Measurements from ENCODE around the gene TBXA2R.

The TBXA2R gene

GRCh38 chr19:3645726-3646125 lies 39.1 kb upstream of the TBXA2R start:
- H3K27me3 ChIP-seq = no peaks in the 10 kb centered on the region
- intact Hi-C loops (cut with DNase I; ENCODE audit: low total_unique reads) = no loop called here
- H3K9me3 ChIP-seq = no peaks in the 10 kb centered on the region
- peak overlapping the region; percentile 5 to 18 for H3K27ac ChIP-seq
- no peak overlapping the region for H3K4me3 ChIP-seq
- no peak for TF ChIP-seq CTCF (IDR thresholded peaks at IDR 0.05)
- peaks cover 0 to 14% (median 4%) of the 10 kb centered on the region in 4 donors for H3K4me1 ChIP-seq
- peaks cover 39 to 92% (median 83%) of the 10 kb centered on the region in 3 donors for H3K36me3 ChIP-seq
- no peak for DNase-seq

GRCh38 chr19:3645067-3645396 lies 38.4 kb upstream of the TBXA2R start:
- no peak overlapping the region for H3K4me3 ChIP-seq
- H3K4me1 ChIP-seq = peaks cover 0 to 14% (median 4%) of the 10 kb centered on the region in 4 donors
- no peak for DNase-seq
- H3K9me3 ChIP-seq = no peaks in the 10 kb centered on the region
- no peak for TF ChIP-seq CTCF (IDR thresholded peaks at IDR 0.05)
- peak overlapping the region; percentile 5 to 18 for H3K27ac ChIP-seq
- peaks cover 38 to 92% (median 82%) of the 10 kb centered on the region in 3 donors for H3K36me3 ChIP-seq
- intact Hi-C loops (cut with DNase I; ENCODE audit: low total_unique reads) = no loop called here
- no peaks in the 10 kb centered on the region for H3K27me3 ChIP-seq

GRCh38 chr19:3644351-3645066 lies 37.8 kb upstream of the TBXA2R start:
- H3K27ac ChIP-seq = peak overlapping the region in 1 of 2 donors; percentile 5

GRCh38 chr19:3643674-3644313 lies 37.1 kb upstream of the TBXA2R start:
- Histone ChIP-seq H3K27me3 (no peaks in the 10 kb centered on the region), H3K4me1 (peaks cover 0 to 14% (median 4%) of the 10 kb centered on the region in 4 donors), H3K36me3 (peaks cover 48 to 100% (median 93%) of the 10 kb centered on the region in 3 donors), H3K4me3 (no peak overlapping the region), H3K27ac (no peak overlapping the region), H3K9me3 (no peaks in the 10 kb centered on the region)
- TF ChIP-seq CTCF (IDR thresholded peaks at IDR 0.05) = no peak
- DNase-seq = no peak
- intact Hi-C loops (cut with DNase I; ENCODE audit: low total_unique reads) = no loop called here

More at GRCh38 chr19:3644351-3645066, 37.8 kb upstream of the TBXA2R start:
- Histone ChIP-seq H3K9me3 (no peaks in the 10 kb centered on the region), H3K36me3 (peaks cover 41 to 93% (median 86%) of the 10 kb centered on the region in 3 donors), H3K4me1 (peaks cover 0 to 14% (median 4%) of the 10 kb centered on the region in 4 donors), H3K4me3 (no peak overlapping the region), H3K27me3 (no peaks in the 10 kb centered on the region)
- no peak for DNase-seq
- intact Hi-C loops (cut with DNase I; ENCODE audit: low total_unique reads) = no loop called here
- no peak for TF ChIP-seq CTCF (IDR thresholded peaks at IDR 0.05)

GRCh38 chr19:3642987-3643673 lies 36.5 kb upstream of the TBXA2R start:
- no peak for DNase-seq
- H3K4me3 ChIP-seq = no peak overlapping the region
- no peaks in the 10 kb centered on the region for H3K9me3 ChIP-seq
- intact Hi-C loops (cut with DNase I; ENCODE audit: low total_unique reads) = no loop called here
- H3K36me3 ChIP-seq = peaks cover 55 to 100% (median 93%) of the 10 kb centered on the region in 3 donors
- no peak overlapping the region for H3K27ac ChIP-seq
- peaks cover 0 to 14% (median 4%) of the 10 kb centered on the region in 4 donors for H3K4me1 ChIP-seq
- no peaks in the 10 kb centered on the region for H3K27me3 ChIP-seq
- TF ChIP-seq CTCF (IDR thresholded peaks at IDR 0.05) = no peak
